Keratinocyte (primary cell): ENCODE results near the gene DNAJC27. TPM values are rescaled to one million over a fixed set of nuclear protein-coding genes. Genes with fewer than 3 reads are reported as not detected.

ENCODE experiments used
- DNase-seq: peaks from one replicate; pipeline ENCODE4 v3.0.0-alpha.2; 2011; ENCODE audit warnings: low read depth, missing footprints, low spot score
- FAIRE-seq: peaks from 2 replicates; lab custom pipeline; 2011; peaks lifted over from hg19 to GRCh38; lab: Jason Lieb, UNC
- H2AFZ ChIP-seq: 2 replicates; pipeline ENCODE4 v1.6.0; 2012; ENCODE audit warnings: low read length, control low read depth, inconsistent platforms; ENCODE audit not compliant: control insufficient read depth
- H3K27ac ChIP-seq: 2 replicates; pipeline ENCODE4 v1.5.1; 2011; ENCODE audit warnings: low read length; ENCODE audit not compliant: control insufficient read depth, insufficient read depth
- H3K27me3 ChIP-seq: 3 replicates; pipeline ENCODE4 v1.6.0; 2011; ENCODE audit warnings: low read length; ENCODE audit not compliant: control insufficient read depth, insufficient read depth; ENCODE audit errors: extremely low read depth
- H3K36me3 ChIP-seq, 2 experiments: 2 replicates in 1 of 2; 3 replicates in 1 of 2; pipeline ENCODE4 v1.5.1; 2011; ENCODE audit warnings: low read length in 2 of 2, mild to moderate bottlenecking in 1 of 2; ENCODE audit not compliant: control insufficient read depth in 2 of 2, insufficient read depth in 2 of 2; ENCODE audit errors: extremely low read depth in 1 of 2
- H3K4me1 ChIP-seq: 3 replicates; pipeline ENCODE4 v1.5.1; 2011; ENCODE audit warnings: low read length; ENCODE audit not compliant: control insufficient read depth, insufficient read depth; ENCODE audit errors: extremely low read depth
- H3K4me2 ChIP-seq: 3 replicates; pipeline ENCODE4 v1.6.0; 2011; ENCODE audit warnings: low read depth, low read length; ENCODE audit not compliant: control insufficient read depth, insufficient read depth; ENCODE audit errors: extremely low read depth
- H3K4me3 ChIP-seq, 3 experiments: fragments of 200-600 bp in 1 of 3; sonication (generic) in 1 of 3; 2 replicates in 2 of 3; 3 replicates in 1 of 3; pipeline ENCODE4 v1.5.1; 2011 to 2016; ENCODE audit warnings: low read length in 3 of 3, mild to moderate bottlenecking in 3 of 3, control low read depth in 2 of 3, inconsistent platforms in 1 of 3, low read depth in 1 of 3, mixed read lengths in 1 of 3, mixed run types in 1 of 3, moderate library complexity in 1 of 3; ENCODE audit not compliant: control insufficient read depth in 2 of 3, insufficient read depth in 2 of 3; ENCODE audit errors: extremely low read depth in 1 of 3
- H3K79me2 ChIP-seq: 2 replicates; pipeline ENCODE4 v1.6.0; 2012; ENCODE audit warnings: low read length; ENCODE audit not compliant: control insufficient read depth, insufficient read depth
- H3K9ac ChIP-seq: 3 replicates; pipeline ENCODE4 v1.6.0; 2011; ENCODE audit warnings: low read length; ENCODE audit not compliant: control insufficient read depth, insufficient read depth; ENCODE audit errors: extremely low read depth
- H3K9me1 ChIP-seq: 3 replicates; pipeline ENCODE4 v1.6.0; 2011; ENCODE audit warnings: low read length; ENCODE audit not compliant: control insufficient read depth, insufficient read depth; ENCODE audit errors: extremely low read depth
- H3K9me3 ChIP-seq: 2 replicates; pipeline ENCODE4 v1.5.1; 2012; ENCODE audit warnings: low read depth, low read length; ENCODE audit not compliant: control insufficient read depth
- H4K20me1 ChIP-seq: 3 replicates; pipeline ENCODE4 v1.6.0; 2011; ENCODE audit warnings: low read length; ENCODE audit not compliant: control insufficient read depth, insufficient read depth; ENCODE audit errors: extremely low read depth
- EZH2 ChIP-seq: IDR thresholded peaks from one replicate; pipeline ENCODE4 v1.6.1; 2012; ENCODE audit warnings: inconsistent platforms, mild to moderate bottlenecking, low read length, moderate library complexity
- dilution Hi-C: fragments of 300-500 bp; cut with MboI; formaldehyde crosslinking; loops from one replicate; pipeline ENCODE4 v1.7.0; 2020; ENCODE audit warnings: low sequenced_read_pairs; ENCODE audit not compliant: extremely low pct_ligation_motif_present
- polyA plus RNA-seq, 5 experiments: library from polyadenylated mRNA; depleted of rRNA in 3 of 5; stranded (reverse) in 3 of 5; stranded (forward) in 1 of 5; unstranded in 1 of 5; fragments of >200 nt; gene quantifications; 1 replicate in 1 of 5; 2 replicates in 3 of 5; 3 replicates in 1 of 5; pipeline versions ENCODE4 v1.2.1 to v1.2.3, GENCODE V29; 2011 to 2012; ENCODE audit warnings: missing spikeins in 2 of 5, low read depth in 1 of 5, low replicate concordance in 1 of 5
- TF ChIP-seq, protein P1 (sequence below), 3 experiments: IDR thresholded peaks in 1 of 3; conservative IDR thresholded peaks in 1 of 3; optimal IDR thresholded peaks in 1 of 3; 2 replicates in 2 of 3; 3 replicates in 1 of 3; pipeline versions ENCODE3 to v1.5.1; 2011; ENCODE audit warnings: low read length in 3 of 3, mild to moderate bottlenecking in 3 of 3, moderate library complexity in 2 of 3, control low read depth in 1 of 3, inconsistent platforms in 1 of 3; ENCODE audit not compliant: insufficient read depth in 2 of 3; ENCODE audit errors: extremely low read depth in 1 of 3

The DNAJC27 gene
- polyA plus RNA-seq, 1 donor (not counting 4 experiments of a cell fraction or from before 2014, with no cell fraction given): 3.4 TPM

GRCh38 chr2:24924266-24924665 is 47.5 kb downstream of the DNAJC27 start:
- no peak overlapping the region for H3K27ac ChIP-seq
- peaks cover 15% of the 10 kb centered on the region for H3K4me1 ChIP-seq
- DNase-seq (no peak), FAIRE-seq (no peak)
- H3K9me1 ChIP-seq: no peaks in the 10 kb centered on the region
- H2AFZ ChIP-seq: no peak overlapping the region
- dilution Hi-C loops: no loop called here
- H3K9me3 ChIP-seq: no peaks in the 10 kb centered on the region
- H3K4me2 ChIP-seq: no peak overlapping the region
- H3K79me2 ChIP-seq: peaks cover 2% of the 10 kb centered on the region
- no peaks in the 10 kb centered on the region for H3K27me3 ChIP-seq
- H3K9ac ChIP-seq: no peak overlapping the region
- TF ChIP-seq, protein P1, sequence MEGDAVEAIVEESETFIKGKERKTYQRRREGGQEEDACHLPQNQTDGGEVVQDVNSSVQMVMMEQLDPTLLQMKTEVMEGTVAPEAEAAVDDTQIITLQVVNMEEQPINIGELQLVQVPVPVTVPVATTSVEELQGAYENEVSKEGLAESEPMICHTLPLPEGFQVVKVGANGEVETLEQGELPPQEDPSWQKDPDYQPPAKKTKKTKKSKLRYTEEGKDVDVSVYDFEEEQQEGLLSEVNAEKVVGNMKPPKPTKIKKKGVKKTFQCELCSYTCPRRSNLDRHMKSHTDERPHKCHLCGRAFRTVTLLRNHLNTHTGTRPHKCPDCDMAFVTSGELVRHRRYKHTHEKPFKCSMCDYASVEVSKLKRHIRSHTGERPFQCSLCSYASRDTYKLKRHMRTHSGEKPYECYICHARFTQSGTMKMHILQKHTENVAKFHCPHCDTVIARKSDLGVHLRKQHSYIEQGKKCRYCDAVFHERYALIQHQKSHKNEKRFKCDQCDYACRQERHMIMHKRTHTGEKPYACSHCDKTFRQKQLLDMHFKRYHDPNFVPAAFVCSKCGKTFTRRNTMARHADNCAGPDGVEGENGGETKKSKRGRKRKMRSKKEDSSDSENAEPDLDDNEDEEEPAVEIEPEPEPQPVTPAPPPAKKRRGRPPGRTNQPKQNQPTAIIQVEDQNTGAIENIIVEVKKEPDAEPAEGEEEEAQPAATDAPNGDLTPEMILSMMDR (optimal IDR thresholded peaks at IDR 0.05 in 1 of 3, IDR thresholded peaks at IDR 0.05 in 1 of 3, conservative IDR thresholded peaks at IDR 0.05 in 1 of 3; ENCODE audit: extremely low read depth in 1 of 3, insufficient read depth in 2 of 3, low read length in 3 of 3): no peak
- H3K4me3 ChIP-seq: no peak overlapping the region
- H4K20me1 ChIP-seq: no peaks in the 10 kb centered on the region
- H3K36me3 ChIP-seq: no peaks in the 10 kb centered on the region

- TF ChIP-seq, protein P1 (optimal IDR thresholded peaks at IDR 0.05 in 1 of 3, IDR thresholded peaks at IDR 0.05 in 1 of 3, conservative IDR thresholded peaks at IDR 0.05 in 1 of 3; ENCODE audit: extremely low read depth in 1 of 3, insufficient read depth in 2 of 3, low read length in 3 of 3): no peak
- no peak for TF ChIP-seq EZH2
- Histone ChIP-seq H2AFZ (no peak overlapping the region), H3K4me2 (no peak overlapping the region), H3K27me3 (no peaks in the 10 kb centered on the region), H3K4me1 (peaks cover 25% of the 10 kb centered on the region), H3K4me3 (no peak overlapping the region), H3K79me2 (peaks cover 14% of the 10 kb centered on the region), H4K20me1 (no peaks in the 10 kb centered on the region), H3K9me1 (peaks cover 2% of the 10 kb centered on the region), H3K9me3 (no peaks in the 10 kb centered on the region), H3K36me3 (peaks cover 0 to 5% of the 10 kb centered on the region in 2 experiments), H3K9ac (no peak overlapping the region), H3K27ac (no peak overlapping the region)
- FAIRE-seq: no peak
- no peak for DNase-seq
- dilution Hi-C loops: no loop called here
Observed at GRCh38 chr2:24923106-24923505, 48.6 kb downstream of the DNAJC27 start.
